Non-pigmented ciliary epithelial cell (primary cell): ENCODE measurements around the gene HAPSTR1.
A peak's percentile ranks its signal among the peaks of the same experiment; 100 is the strongest.
"Not testable (repeated sequence)": the region's sequence is repeated elsewhere in the genome, so short reads cannot be mapped to it uniquely, and the experiment has no call there.

Experiments used
- DNase-seq: peaks from one replicate; pipeline ENCODE4 v3.0.0-alpha.2; 2010; ENCODE audit warnings: low read depth

HAPSTR1 gene

DNA sequence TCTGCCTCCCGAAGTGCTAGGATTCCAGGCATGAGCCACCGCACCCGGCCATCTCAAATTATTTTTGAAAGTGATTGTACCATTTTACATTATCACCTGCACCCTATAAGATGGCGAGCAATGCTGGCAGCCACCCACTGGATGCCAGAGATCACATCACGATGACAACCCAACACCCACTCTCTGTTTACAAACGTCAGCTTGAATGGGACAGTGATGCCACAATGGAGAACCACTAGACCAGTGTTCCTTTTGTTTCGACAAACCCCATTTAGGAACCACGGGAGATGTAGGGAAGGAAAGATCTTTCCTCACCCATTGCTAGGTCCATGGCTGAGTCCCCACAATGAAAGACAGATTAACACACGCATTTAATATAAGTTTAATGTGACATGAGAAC, 20.1 kb upstream of the HAPSTR1 start:
- DNase-seq: no peak

DNA sequence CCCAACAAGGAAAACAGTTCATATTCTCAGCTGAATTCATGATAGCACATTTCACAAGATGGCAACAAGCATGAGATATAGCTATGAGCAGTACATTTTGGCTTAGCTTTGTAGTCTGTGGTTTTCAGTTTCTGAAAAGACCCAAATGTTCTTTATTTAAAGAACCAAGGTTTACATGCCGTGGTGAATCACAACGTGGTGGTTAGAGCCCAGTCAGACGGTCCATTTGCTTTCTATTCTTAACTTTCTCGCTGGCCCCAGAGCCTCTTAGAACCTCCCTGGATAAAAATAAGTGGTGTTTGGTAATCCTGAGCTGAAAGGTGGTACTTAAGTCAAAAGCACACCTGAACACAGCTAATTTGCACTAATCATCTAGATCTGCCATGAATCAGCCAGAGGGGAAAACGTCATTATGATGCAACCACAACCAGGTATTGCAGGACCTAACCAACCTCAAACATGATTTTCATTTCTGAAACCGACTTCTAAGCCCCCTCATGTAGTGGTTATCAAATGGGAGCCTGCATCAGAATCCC, 18.6 kb upstream of the HAPSTR1 start:
- DNase-seq: peak; percentile 74

DNA sequence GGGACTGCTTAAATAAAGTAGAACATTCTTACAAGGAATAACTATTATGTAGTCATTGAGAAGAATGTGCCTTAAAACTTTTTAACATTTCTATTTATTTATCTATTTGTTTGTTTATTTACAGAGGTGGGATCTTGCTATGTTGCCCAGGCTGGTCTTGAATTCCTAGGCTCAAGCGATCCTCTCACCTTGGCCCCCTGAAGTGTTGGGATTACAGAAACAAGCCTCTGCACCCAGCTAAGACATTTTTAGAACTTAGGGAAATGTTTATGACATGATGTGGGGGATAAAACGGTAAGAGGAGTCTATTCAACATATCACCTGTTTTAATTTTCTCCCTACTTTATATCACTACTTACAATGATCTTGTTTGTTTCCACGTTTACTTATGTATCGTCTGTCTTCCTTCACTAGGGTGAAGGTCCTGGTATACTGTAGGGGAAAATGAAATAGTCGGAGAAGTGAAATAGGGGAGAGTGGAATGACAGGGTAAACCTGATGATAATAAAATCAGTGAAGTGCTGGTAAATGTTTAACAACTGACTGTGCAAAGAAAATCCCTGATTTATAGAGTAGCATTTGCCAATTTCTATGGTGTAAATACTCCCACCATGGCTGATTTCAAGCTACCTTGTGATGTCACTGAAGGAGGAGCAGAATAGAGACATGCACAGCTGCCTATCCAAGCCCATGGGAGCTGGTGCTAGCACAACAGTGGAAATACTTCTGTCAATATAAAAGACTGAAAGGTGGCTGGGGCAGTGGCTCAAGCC, 16.0 kb upstream of the HAPSTR1 start:
- DNase-seq: no peak

DNA sequence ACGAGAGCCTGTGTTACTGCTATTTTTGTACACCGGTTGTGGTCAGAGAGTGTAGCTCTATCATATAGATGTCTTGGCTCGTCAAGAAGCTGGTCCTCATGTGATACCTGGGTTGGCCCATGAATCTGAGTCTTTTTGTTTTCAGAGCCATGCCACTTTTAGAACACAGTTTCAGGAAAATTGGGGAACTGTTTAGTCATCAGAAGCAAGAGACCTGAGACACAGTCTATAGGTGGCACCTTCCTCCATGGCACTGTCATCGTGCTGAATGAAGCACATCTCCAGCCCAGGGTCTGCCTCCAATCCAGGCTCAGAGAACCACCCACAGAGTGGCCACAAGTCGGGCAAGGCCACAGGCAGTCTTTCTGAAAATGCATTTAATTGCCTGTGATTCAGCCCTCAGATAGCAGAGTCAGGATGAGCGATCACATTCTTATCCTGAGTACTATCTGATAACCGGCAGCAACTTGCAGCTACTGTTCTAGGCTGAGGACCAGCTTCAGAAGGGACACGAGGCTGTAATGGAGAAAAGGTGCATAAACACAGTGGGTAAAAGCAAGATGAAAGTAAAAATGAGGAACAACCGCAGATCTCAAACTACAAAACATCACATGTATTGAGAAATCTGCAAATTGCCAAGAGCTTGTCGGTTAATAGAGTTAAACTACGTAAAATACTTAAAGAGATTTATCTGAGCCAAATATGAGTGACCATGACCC, 14.2 kb upstream of the HAPSTR1 start:
- peak; percentile 55 for DNase-seq

DNA sequence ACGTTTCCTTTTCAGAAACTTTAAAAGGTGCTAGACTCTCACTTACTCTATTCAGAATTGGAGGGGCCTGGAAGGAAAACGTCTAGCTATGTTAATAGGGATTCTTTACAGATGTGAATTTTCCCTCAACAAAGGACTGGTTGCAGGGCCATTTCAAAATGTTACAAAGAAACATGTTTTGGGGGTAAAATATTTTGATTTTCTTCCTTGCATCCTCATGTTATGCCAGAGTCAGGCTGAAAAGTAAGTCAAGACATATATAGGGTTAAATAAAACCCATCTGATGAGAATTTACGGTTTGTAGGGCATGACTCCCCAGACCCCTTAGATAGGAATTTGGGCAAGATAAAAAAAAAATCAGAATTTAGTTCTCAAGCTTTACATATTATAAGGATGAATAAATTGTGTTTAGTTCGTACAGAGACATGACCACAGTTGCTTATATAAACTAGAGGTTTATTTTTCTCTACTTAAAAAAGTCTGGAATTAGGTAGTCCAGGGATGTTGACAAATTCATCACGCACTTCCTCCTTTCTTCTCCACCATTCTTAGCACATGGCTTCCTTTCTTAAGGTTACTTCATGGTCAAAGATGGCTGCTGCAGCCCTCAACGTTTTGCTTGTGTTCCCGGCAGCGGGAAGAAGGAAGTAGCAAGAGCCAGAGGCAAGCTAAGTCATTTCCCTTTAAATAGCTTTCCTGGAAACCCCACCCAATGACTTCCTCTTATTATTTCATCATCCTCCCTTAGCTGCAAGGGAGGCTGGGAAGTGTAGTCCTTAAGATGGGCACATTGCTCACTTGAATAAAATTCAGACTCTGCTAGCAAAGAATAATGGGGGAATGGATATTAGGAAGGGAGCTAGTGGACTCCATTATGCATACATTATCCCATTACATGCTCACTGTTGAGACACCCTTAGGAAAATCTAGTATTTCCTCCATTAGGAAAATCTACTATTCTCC, 12.7 kb upstream of the HAPSTR1 start:
- DNase-seq: not testable (repeated sequence)

DNA sequence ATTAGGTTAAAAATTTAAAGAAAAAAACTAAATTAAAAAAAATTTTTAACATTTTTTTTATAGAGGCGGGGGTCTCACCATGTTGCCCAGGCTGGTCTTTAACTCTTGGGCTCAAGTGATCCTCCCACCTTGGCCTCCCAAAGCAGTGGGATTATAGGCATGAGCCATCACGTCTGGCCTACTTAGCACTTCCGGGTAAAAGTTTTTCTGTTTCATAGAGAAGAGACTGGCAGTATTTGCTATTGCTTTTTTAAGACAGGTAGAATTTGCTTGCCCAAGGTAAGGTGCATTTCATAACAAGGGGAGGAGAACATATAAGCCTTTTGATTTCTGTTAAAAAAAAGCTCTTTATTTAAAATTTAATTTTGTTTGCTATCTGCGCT, 12.0 kb upstream of the HAPSTR1 start:
- no peak for DNase-seq

DNA sequence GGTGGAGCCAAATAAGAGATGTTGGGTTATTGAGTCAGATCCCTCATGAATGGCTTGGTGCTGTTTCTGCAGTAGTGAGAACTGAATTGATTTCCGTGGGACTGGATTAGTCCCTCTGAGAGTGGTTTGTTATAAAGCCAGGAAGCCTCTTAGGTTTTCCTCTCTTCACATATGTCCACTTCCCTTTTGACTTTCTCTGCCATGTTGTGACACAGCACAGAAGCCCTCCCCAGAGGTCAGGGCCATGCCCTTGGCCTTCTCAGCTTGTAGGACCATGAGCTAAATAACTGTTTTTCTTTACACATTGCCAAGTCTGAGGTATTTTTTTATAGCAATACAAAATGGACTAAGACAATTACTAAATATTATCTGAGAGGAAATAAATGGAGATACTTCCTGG, 10.3 kb upstream of the HAPSTR1 start:
- no peak for DNase-seq

DNA sequence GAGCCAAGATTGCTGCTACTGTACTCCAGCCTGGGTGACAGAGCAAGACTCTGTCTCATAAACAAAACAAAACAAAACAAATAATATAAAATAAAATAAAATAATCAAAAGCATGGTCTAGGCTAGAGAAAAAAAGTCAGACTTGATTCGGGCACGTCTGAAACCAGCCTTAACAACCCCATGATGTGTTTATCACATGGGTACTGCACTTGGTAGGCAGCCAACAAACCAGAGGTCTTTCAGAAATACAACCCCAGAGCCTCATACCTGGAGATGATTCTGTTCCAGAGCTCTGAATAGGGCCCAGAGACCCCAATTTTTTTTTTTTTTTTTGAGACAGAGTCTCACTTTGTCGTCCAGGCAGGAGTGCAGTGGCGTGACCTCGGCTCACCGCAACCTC, 9.6 kb upstream of the HAPSTR1 start:
- DNase-seq: no peak

DNA sequence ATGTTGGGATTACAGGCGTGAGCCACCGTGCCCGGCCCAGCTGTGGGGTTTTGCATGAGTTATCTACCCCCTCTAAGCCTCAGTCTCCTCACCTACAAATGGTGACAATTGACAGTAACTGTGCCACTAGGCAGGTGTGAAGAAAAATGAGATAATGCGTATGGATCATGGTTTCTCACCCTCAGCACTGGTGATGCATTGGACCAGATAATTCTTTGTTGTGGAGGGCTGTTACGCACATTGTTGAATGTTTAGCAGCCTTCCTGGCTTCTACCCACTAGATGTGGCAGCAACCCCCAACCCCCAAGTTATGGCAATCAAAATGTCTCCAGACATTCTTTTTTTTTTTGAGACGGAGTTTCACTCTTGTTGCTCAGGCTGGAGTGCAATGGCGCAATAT, 9.0 kb upstream of the HAPSTR1 start:
- no peak for DNase-seq

DNA sequence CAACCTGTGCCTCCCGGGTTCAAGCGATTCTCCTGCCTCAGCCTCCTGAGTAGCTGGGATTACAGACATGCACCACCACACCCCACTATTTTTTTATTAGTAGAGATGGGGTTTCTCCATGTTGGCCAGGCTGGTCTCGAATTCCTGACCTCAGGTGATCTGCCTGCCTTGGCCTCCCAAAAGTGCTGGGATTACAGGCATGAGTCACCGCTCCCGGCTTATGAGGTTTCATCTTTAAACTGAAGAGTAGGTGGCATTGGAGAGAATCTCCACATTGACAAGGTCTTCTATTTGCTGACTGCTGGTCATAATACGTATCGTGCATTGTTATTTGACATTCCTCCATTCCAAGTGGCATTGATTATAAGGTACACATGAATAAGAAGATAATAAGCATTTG, 3.7 kb upstream of the HAPSTR1 start:
- not testable (repeated sequence) for DNase-seq

DNA sequence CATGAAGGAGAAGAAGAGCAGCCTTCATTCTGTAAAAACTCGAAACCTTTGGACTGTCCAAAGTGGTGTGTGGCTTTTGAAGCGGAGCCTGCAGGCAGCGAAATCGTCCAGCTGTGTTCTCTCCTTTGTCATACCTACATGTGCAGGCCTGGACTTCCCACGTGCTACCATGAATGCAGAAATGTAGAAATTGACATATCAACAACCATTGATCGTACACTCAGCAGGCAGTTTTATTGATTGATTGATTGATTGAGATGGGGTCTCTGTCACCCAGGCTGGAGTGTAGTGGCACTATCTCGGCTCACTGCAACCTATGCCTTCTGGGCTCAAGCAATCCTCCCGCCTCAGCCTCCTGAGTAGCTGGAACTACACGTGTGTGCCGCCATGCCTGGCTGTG, 2.6 kb upstream of the HAPSTR1 start:
- no peak for DNase-seq

DNA sequence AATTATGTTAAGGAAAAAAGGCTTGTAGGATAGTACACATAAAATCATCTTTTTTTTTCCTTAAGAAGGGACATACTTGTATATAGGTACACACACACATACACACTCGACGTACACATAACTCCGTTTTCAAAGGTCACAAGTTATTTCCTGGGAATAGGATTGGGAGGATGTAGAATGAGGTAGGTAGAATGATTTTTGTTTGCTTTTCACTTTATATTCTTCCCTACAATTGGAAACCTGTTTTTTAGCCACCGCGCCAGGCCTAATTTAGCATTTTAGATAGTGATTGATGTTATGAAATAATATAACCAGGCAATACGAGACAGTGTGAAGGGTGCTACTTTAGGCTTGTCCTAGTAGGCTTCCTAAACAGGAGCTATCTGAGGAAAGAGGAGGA, 1.8 kb upstream of the HAPSTR1 start:
- DNase-seq: no peak

DNA sequence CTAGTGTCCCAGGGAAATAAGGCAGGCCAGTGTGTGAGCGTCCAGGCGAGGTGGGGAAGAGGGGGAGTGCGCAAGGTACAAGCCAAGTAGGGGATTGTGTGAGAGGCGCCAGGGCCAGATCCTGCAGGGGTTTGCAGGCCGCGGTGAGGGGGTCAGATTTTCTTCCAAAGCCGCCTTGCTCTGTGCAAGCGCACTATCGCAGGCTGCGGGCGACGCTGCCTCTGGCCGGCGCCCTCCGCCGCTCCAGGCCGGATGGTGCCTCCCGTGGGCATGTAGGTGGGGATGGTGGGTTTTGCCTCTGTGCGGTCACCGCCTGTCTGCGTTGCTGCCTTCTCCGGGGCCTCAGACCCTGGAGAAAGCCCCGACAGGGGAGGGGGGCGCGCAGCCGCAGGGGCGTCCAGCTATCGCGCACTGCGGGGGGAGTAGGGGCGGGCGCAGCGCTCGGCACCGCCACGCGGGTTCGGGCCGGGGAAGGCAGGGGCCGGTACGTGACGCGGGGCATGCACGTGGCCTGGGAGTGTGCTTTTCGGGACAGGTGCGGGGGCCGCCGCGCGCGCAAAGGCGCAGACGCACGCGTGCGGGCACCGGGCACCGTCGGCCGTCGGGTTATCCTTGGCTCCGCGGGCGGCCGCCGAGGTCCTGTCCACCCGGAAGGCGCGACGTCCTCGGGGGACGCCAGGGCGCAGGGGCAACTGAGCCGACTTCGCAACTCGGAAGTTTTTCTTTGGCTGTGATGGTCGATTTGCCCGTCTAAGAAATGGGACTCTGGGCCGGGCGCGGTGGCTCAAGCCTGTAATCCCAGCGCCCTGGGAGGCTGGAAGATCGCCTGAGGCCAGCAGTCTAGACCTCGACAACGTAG, 1.1 kb upstream of the HAPSTR1 start:
- no peak for DNase-seq

DNA sequence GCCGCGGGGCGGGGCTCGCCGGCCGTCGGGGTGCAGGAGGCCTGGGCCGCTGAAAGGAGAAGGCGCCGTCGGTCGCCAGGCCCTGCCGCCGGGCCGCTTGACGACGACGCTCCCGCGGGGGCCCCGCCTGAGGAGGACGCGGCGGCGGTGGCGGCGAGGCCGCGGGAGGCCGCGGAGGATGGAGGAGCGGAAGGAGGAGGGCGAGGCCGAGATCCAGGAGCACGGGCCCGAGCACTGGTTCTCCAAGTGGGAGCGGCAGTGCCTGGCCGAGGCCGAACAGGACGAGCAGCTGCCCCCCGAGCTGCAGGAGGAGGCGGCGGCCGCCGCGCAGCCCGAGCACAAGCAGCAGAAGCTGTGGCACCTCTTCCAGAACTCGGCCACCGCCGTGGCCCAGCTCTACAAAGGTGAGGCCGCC, 430 bp downstream of the HAPSTR1 start:
- DNase-seq: no peak

DNA sequence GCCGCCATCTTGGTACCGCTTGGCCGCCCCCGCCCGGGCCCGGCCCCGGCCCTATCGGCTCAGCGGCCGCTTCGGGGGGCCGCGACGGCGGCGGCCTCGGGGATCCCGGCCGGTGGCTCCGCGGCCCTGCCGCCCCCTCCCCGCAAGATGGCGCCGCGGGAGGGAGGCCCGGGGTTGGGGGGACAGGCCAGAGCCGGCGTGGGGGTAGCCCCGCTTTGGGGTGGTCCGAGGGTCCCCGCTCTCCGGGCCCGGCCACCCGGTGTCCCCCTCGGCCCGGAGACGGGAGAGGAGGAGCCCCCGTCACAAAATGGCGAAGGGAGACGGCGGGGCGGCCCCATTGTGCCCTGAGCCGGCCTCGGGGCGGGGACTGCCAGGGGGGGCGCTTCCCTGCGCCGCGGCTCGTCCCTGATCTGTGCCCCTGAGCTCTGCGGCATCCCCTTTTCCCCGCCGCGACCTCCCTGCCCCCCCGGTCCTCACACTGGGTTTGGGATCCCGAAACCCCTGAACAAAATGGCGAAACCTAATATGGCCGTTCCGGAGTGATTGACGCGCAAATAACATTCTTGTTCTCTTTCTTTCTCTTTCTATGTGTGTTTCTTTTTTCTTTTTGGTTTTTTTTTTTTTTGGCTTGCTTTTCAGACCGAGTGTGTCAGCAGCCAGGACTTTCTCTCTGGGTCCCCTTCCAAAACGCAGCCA, 986 bp downstream of the HAPSTR1 start:
- DNase-seq: no peak

DNA sequence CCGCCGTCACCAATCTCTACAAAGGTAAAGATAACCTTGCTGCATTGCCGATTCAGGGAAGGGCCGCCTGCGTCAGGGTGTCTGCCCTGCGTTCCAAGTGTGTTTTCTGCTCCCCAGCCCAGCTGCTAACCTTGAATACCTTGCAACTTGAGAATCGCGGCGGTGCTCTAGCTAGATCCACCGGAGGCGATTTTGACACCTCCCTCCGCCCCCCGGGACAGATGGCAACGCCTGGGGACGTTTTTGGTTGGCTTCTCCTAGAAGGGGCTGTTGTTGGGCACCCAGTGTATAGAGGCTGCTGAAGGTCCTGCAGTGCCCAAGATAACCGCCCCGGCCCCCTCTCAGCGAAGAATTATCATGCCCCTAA, 1.5 kb downstream of the HAPSTR1 start:
- DNase-seq: no peak

DNA sequence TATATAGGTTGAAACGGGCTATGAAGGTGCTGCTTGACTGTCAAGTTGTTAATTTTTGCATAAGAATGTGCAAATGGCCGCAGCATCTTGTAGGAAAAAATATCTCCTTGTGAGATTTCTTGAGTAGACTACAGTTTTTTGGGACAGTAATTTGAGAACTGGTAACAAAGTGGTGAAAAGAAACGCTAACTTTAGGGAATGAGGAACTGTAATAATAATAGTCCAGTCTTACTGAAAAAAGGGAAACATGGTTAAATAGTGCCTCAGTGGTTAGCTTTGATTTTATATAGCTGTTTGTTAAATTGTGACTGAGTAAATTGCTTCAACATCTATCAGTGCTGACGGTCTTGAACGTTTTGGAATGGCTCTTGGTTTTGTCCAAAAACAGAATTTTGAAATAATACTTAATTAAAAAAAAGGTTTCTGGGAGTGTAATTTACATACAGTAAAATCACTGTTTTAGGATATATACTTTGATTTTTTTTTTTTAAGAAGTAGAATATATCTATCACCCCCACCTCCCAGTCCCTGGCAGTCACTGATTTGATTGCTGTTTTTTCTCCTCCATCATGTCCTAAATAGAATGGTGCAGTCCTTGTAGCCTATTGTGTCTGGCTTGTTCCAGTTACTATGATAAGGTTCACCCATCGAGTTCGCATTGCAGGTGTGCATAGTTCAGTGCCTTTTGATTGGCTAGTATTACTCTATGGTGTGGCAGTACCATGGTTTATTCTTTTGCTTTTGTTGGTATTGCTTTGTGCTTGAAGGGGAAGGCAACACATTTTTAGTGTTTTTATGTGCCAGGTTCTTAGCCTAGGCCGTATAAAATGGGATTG, 2.8 kb downstream of the HAPSTR1 start:
- no peak for DNase-seq

DNA sequence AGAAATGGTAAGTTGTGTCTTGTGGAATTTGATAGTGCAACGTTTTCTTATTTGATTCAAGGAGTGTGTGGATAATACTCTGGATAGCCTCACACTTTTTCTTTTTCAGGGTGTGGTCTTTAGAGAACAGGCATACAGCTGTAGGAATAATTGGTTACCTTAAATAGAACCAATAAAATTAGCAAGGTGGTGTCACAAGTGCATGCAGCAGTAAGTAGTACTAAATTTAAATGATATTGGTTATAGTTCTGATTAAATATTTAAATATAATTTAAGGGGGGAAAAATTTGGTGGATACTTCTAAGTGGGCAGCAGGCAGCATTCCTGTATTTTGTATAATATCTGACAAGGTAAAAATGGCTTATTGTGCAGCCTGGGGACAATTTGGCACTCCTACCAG, 3.7 kb downstream of the HAPSTR1 start:
- DNase-seq: no peak

DNA sequence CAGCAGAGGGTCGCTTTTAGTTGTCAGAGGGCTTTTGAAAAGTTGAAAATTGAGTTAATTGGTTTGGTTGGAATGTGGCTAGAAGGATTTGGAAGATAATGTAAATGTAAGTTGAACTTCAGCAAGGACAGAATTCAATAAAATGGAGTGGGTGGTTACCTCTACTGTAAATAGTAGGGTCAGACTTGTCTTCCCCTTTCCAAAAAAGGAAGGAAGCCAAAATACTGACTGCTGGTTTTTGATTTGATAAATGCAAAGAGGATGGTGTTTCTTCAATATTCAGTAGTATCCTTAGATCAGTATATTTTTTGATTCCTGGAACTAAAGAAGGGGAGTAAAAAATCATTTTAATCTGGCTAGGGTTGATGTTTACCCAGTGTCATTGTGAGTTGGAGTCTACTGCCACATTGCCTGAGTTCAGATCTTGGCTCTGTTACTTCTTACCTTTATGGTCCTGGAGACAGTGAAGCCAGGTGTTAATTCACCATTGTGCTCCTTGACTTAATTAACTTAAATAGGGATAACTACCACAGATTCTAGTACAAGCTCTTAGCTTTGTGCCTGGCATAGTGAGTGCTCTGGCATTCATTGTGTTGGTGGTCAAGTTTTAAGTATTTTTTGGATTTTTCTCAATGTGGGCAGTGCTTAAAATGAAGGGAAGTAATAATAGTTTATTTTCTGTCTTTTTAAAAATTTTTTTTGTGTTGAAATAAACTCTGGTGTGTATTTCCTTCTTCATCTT, 4.4 kb downstream of the HAPSTR1 start:
- no peak for DNase-seq
